HEK293T (cell line): Measurements from ENCODE around the gene SNTG2.

Experiments used
- CTCF ChIA-PET: fragments of 350-600 bp; formaldehyde crosslinking; extraction: SDS; loops from one replicate; lab custom pipeline; 2021; ENCODE audit warnings: antibody characterized with exemption, inconsistent platforms; lab: Yijun Ruan, JAX
- POLR2A ChIA-PET: fragments of 350-600 bp; formaldehyde crosslinking; extraction: SDS; loops from one replicate; lab custom pipeline; 2020; ENCODE audit warnings: antibody characterized with exemption, inconsistent platforms; lab: Yijun Ruan, JAX
- DNase-seq: peaks from one replicate; pipeline ENCODE4 v3.0.0; 2012; ENCODE audit warnings: mixed read lengths; ENCODE audit errors: extremely low spot score
- ARNT ChIP-seq: fragments of 450-650 bp; IDR thresholded peaks from 2 replicates; pipeline ENCODE4 v1.6.1; 2017; ENCODE audit warnings: mild to moderate bottlenecking
- BHLHE40 ChIP-seq: fragments of 450-650 bp; IDR thresholded peaks from 2 replicates; pipeline ENCODE4 v1.6.1; 2016; ENCODE audit warnings: mild to moderate bottlenecking, moderate library complexity, borderline replicate concordance
- CTBP1 ChIP-seq: fragments of 450-650 bp; IDR thresholded peaks from 2 replicates; pipeline ENCODE4 v1.6.1; 2016; ENCODE audit warnings: borderline replicate concordance
- ELF4 ChIP-seq: fragments of 450-650 bp; IDR thresholded peaks from 2 replicates; pipeline ENCODE4 v1.6.1; 2017; ENCODE audit warnings: antibody characterized with exemption
- FOXA1 ChIP-seq: fragments of 450-650 bp; IDR thresholded peaks from 2 replicates; pipeline ENCODE4 v1.6.1; 2016; ENCODE audit warnings: mild to moderate bottlenecking
- FOXK2 ChIP-seq: fragments of 450-650 bp; IDR thresholded peaks from 2 replicates; pipeline ENCODE4 v1.6.1; 2016; ENCODE audit warnings: mild to moderate bottlenecking
- FOXM1 ChIP-seq: fragments of 450-650 bp; IDR thresholded peaks from 2 replicates; pipeline ENCODE4 v1.6.1; 2017; ENCODE audit warnings: mild to moderate bottlenecking, borderline replicate concordance
- HDGF ChIP-seq: fragments of 450-650 bp; IDR thresholded peaks from 2 replicates; pipeline ENCODE4 v1.6.1; 2017; ENCODE audit warnings: antibody characterized with exemption, borderline replicate concordance
- L3MBTL2 ChIP-seq: fragments of 450-650 bp; conservative IDR thresholded peaks from 2 replicates; pipeline ENCODE4 v1.6.1; 2016; ENCODE audit warnings: mild to moderate bottlenecking
- LEF1 ChIP-seq: fragments of 450-650 bp; IDR thresholded peaks from 2 replicates; pipeline ENCODE4 v1.6.1; 2017; ENCODE audit warnings: mild to moderate bottlenecking, borderline replicate concordance
- NFRKB ChIP-seq: fragments of 450-650 bp; IDR thresholded peaks from 2 replicates; pipeline ENCODE4 v1.6.1; 2016; ENCODE audit warnings: mild to moderate bottlenecking, moderate library complexity
- PKNOX1 ChIP-seq: fragments of 450-650 bp; IDR thresholded peaks from 2 replicates; pipeline ENCODE4 v1.6.1; 2016
- SP1 ChIP-seq: fragments of 450-650 bp; IDR thresholded peaks from 2 replicates; pipeline ENCODE4 v1.6.1; 2017
- SUZ12 ChIP-seq: fragments of 450-650 bp; IDR thresholded peaks from 2 replicates; pipeline ENCODE4 v1.6.1; 2016; ENCODE audit warnings: mild to moderate bottlenecking
- TARDBP ChIP-seq: fragments of 450-650 bp; IDR thresholded peaks from 2 replicates; pipeline ENCODE4 v1.6.1; 2016
- ZNF384 ChIP-seq: fragments of 450-650 bp; IDR thresholded peaks from 2 replicates; pipeline ENCODE4 v1.6.1; 2016

The SNTG2 gene

GRCh38 chr2:939936-940601, 10.6 kb upstream of the SNTG2 start:
- ChIA-PET CTCF (interaction anchor here (0.6 kb wide), 1 partner anchor 12 kb away, joined by 7 read pairs; no protein-coding TSS in a partner anchor), POLR2A (no interaction called here)
- TF ChIP-seq CTBP1 (no peak), BHLHE40 (no peak), NFRKB (no peak), L3MBTL2 (no peak), HDGF (no peak), ARNT (no peak), TARDBP (no peak), FOXA1 (no peak), FOXK2 (no peak), FOXM1 (no peak), ELF4 (no peak), SP1 (no peak), PKNOX1 (no peak), LEF1 (no peak), SUZ12 (no peak), ZNF384 (no peak)
- no peak for DNase-seq

- DNase-seq = no peak
- ChIA-PET CTCF (no interaction called here), POLR2A (no interaction called here)
- TF ChIP-seq FOXM1 = no peak
- no peak for TF ChIP-seq SP1
- no peak for TF ChIP-seq NFRKB
- TF ChIP-seq PKNOX1 = no peak
- TF ChIP-seq LEF1 = no peak
- TF ChIP-seq ZNF384 = no peak
- TF ChIP-seq SUZ12 = no peak
- TF ChIP-seq HDGF = no peak
- no peak for TF ChIP-seq BHLHE40
- TF ChIP-seq TARDBP = no peak
- no peak for TF ChIP-seq ELF4
- TF ChIP-seq L3MBTL2 = no peak
- TF ChIP-seq FOXK2 = no peak
- no peak for TF ChIP-seq CTBP1
- TF ChIP-seq ARNT = no peak
Measured at GRCh38 chr2:941871-942270, 8.8 kb upstream of the SNTG2 start.

GRCh38 chr2:942775-943460, 7.7 kb upstream of the SNTG2 start:
- CTCF ChIA-PET = no interaction called here
- POLR2A ChIA-PET = no interaction called here

GRCh38 chr2:943461-943797, 7.2 kb upstream of the SNTG2 start:
- CTCF ChIA-PET = no interaction called here
- no peak for DNase-seq
- TF ChIP-seq L3MBTL2 = no peak
- TF ChIP-seq FOXM1 = no peak
- no peak for TF ChIP-seq BHLHE40
- no peak for TF ChIP-seq ARNT
- POLR2A ChIA-PET = no interaction called here

More at GRCh38 chr2:942775-943460, 7.7 kb upstream of the SNTG2 start:
- DNase-seq = no peak
- TF ChIP-seq LEF1 (no peak), PKNOX1 (no peak), SUZ12 (no peak), NFRKB (no peak), HDGF (no peak)

GRCh38 chr2:943821-944220, 6.8 kb upstream of the SNTG2 start:
- no peak for DNase-seq
- TF ChIP-seq PKNOX1 (no peak), HDGF (no peak), SP1 (no peak), FOXM1 (no peak), FOXK2 (no peak), CTBP1 (no peak), SUZ12 (no peak), ZNF384 (no peak), BHLHE40 (no peak), NFRKB (no peak), FOXA1 (no peak), ELF4 (no peak), L3MBTL2 (no peak), TARDBP (no peak), ARNT (no peak), LEF1 (no peak)
- POLR2A ChIA-PET = no interaction called here

More at GRCh38 chr2:943821-944220, 6.8 kb upstream of the SNTG2 start:
- CTCF ChIA-PET = no interaction called here
